C4-2B (cell line): ENCODE measurements around the gene PDZK1.

ENCODE experiments used
- CTCF ChIP-seq: fragments of 450-650 bp; conservative IDR thresholded peaks from 2 replicates; pipeline ENCODE4 v1.5.1; 2017; ENCODE audit warnings: mild to moderate bottlenecking
- ZFX ChIP-seq: fragments of 450-650 bp; IDR thresholded peaks from 2 replicates; pipeline ENCODE4 v1.6.1; 2017

- TF ChIP-seq CTCF (no peak), ZFX (no peak)
Measured at GRCh38 chr1:145701306-145701862, 5.8 kb downstream of the PDZK1 start.
